Measurements from ENCODE around the gene GMDS. TPM values are rescaled to one million over a fixed set of nuclear protein-coding genes. Genes with fewer than 3 reads are reported as not detected.

The GMDS gene
- total and polyA plus RNA-seq, 2 of the 8 experiments (the other 6 are each of a cell fraction or from before 2014, with no cell fraction given), result 16.8 to 50.0 TPM

- TF ChIP-seq CTCF (IDR thresholded peaks at IDR 0.05; ENCODE audit: control extremely low read depth in 1 of 3, insufficient read depth in 1 of 3, low read depth in 1 of 3, low read length in 3 of 3) (no peak), RBBP5 (IDR thresholded peaks at IDR 0.05; ENCODE audit: borderline replicate concordance, low read depth, low read length) (no peak)
Measured at GRCh38 chr6:1842334-1842733, 403.1 kb downstream of the GMDS start (continued).
